LNCaP clone FGC (cell line): ENCODE results near the gene GTF2F2.

Experiments used
- DNase-seq: peaks from one replicate; pipeline ENCODE4 v3.0.0-alpha.2; 2011; ENCODE audit warnings: low read depth
- H3K4me3 ChIP-seq: 2 replicates; pipeline ENCODE4 v1.5.1; 2011; ENCODE audit warnings: mild to moderate bottlenecking, low read depth, low read length, control low read depth
- TF ChIP-seq, protein P1 (sequence below): IDR thresholded peaks from 2 replicates; pipeline ENCODE4 v1.5.1; 2012; ENCODE audit warnings: mild to moderate bottlenecking; ENCODE audit not compliant: control insufficient read depth, insufficient read depth; ENCODE audit errors: extremely low read depth

Gene GTF2F2

GRCh38 chr13:45086484-45086883 is 33.8 kb upstream of the GTF2F2 start:
- DNase-seq = no peak
- H3K4me3 ChIP-seq = no peak overlapping the region
- TF ChIP-seq, protein P1, sequence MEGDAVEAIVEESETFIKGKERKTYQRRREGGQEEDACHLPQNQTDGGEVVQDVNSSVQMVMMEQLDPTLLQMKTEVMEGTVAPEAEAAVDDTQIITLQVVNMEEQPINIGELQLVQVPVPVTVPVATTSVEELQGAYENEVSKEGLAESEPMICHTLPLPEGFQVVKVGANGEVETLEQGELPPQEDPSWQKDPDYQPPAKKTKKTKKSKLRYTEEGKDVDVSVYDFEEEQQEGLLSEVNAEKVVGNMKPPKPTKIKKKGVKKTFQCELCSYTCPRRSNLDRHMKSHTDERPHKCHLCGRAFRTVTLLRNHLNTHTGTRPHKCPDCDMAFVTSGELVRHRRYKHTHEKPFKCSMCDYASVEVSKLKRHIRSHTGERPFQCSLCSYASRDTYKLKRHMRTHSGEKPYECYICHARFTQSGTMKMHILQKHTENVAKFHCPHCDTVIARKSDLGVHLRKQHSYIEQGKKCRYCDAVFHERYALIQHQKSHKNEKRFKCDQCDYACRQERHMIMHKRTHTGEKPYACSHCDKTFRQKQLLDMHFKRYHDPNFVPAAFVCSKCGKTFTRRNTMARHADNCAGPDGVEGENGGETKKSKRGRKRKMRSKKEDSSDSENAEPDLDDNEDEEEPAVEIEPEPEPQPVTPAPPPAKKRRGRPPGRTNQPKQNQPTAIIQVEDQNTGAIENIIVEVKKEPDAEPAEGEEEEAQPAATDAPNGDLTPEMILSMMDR = no peak

DNA sequence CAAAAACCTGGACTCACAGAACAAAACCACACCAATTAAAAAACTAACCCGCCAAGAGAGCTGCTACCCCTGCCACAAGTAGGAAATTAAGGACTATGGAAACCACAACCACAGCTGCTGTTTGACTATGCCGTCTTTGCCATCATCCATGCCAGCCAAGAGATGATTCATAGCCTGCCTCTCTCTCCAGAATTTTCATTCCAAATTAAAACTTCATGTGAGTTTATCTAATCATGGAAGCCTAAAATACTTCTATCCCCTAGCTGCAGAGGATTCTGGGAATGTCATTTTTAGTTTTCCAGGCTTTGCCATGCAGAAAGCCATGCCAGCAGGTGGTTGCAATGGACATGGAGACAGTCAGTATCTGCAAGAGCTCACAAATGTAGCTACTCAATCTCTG is 27.6 kb upstream of the GTF2F2 start:
- no peak for DNase-seq
- no peak overlapping the region for H3K4me3 ChIP-seq
- TF ChIP-seq, protein P1 = no peak

DNA sequence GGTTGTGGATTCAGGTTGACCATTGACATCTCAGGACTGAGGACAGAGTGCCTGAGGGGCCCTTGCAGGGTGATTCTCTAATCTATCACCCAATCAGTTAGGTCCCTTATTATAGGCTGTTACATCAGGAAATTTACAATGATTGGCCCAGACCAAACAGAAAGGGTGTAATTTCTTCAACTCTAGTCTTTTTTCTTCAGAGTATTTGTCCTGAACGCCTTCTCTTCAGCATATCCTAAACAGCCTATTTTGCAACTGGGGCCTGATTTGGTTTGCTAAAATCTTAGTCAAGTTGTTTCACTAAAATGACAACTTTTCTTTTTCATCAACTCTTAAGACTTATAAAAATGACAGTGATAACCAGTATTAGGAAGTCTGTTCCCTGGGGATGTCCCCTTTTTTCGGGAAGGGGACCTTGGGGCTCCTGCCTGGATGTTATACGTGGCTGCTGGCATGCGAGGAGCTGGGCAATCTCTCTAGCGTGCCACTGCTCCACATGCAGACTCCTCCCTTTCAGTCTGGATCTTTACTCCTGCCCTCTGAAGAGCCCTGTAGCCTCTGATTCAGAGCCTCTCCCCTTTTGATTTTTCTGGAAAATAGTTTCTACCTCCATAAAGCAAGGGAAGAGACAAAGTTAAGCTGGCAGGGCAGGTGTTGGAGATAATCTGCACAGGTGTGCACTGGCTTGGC is 19.6 kb upstream of the GTF2F2 start:
- no peak for DNase-seq
- TF ChIP-seq, protein P1 = no peak
- H3K4me3 ChIP-seq = no peak overlapping the region

DNA sequence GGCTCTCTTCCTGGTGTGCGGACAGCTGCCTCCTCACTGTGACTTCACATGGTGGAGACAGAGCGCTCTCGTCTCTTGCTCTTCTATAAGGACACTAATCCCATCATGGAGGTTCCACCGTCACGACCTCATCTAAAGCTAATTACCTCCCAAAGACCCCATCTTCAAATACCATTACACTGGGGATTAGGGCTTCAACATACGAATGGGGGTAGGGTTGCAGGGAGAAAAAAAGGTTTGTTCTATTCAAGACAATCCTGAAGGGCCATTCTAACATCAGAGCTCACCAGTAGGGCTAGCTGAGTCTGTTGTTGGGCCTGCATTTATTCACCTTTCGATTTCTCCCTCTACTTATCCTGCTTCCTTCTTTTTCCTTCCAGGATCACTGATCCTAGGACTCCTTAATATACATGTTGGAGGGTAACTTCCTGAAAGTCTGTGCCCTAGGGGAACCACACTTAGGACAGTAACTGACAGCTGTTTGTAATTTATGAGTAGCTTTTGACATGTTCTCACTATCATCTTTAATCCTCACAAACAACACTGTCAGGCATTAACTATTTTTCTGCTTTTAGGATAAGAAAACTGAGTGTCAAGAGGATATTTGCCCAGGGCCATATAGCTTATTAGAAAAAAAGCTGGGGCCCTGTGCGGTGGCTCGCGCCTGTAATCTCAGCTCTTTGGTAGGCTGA is 18.8 kb upstream of the GTF2F2 start:
- no peak for DNase-seq
- no peak overlapping the region for H3K4me3 ChIP-seq
- TF ChIP-seq, protein P1 = no peak

- DNase-seq = no peak
- no peak overlapping the region for H3K4me3 ChIP-seq
- TF ChIP-seq, protein P1 = no peak
These were observed 18.2 kb upstream of the GTF2F2 start for GRCh38 chr13:45102136-45102507.

DNA sequence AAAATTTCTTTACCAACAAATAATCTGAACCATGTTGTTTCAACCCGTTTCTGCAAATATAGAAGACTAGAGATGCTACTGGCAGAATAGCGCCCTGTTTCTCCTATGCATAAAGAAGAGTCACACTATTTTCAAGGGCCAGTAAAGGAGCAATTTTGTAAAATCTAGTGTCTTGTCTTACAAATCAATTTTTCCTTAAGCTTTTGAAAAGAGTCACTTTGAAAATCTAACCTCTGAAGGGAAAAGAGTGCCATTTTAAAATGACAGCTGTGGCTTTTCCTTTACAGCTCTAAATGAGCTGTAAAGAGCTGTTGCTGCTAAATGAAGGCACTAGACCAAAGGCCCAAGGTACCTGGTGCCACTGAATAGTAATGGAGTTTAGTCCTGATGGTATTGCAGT is 16.9 kb upstream of the GTF2F2 start:
- DNase-seq = no peak
- TF ChIP-seq, protein P1 = no peak
- H3K4me3 ChIP-seq = no peak overlapping the region
